HepG2 (cell line): ENCODE results near the gene IFT22. TPM values are rescaled to one million over a fixed set of nuclear protein-coding genes. Genes with fewer than 3 reads are reported as not detected.
A peak's percentile ranks its signal among the peaks of the same experiment; 100 is the strongest.

Experiments used
- CBFB ChIP-seq: sonication (generic); formaldehyde crosslinking; IDR thresholded peaks from 2 replicates; pipeline ENCODE4 v1.4.0; 2020; ENCODE audit warnings: missing genetic modification reagents
- IKZF4 ChIP-seq: sonication (generic); formaldehyde crosslinking; IDR thresholded peaks from 2 replicates; pipeline ENCODE4 v1.5.1; 2020; ENCODE audit warnings: borderline replicate concordance, mild to moderate bottlenecking, low read depth, missing genetic modification reagents; ENCODE audit errors: not compliant biosample characterization
- JDP2 ChIP-seq: sonication (generic); formaldehyde crosslinking; IDR thresholded peaks from 2 replicates; pipeline ENCODE4 v1.8.1; 2022; ENCODE audit warnings: missing genetic modification reagents, borderline replicate concordance
- KDM1A ChIP-seq: IDR thresholded peaks from 2 replicates; pipeline ENCODE4 v1.6.1; 2016; ENCODE audit warnings: missing compliant biosample characterization
- polyA plus RNA-seq, 8 experiments: library from polyadenylated mRNA; depleted of rRNA in 3 of 8; stranded (reverse) in 7 of 8; unstranded in 1 of 8; fragments of >200 nt; fragmentation: Illumina TruSeq in 4 of 8; extraction: Trizol in 4 of 8; gene quantifications; 2 replicates each; pipeline versions ENCODE4 v1.2.1 to v1.2.3, GENCODE V29; 2011 to 2016; ENCODE audit warnings: low read depth in 4 of 8, missing spikeins in 1 of 8, mixed read lengths in 1 of 8; ENCODE audit not compliant: insufficient read depth in 1 of 8
- total RNA-seq, 5 experiments: library from RNA; depleted of rRNA; stranded (reverse); fragments of >200 nt; fragmentation: Illumina TruSeq; extraction: Trizol; gene quantifications; 2 replicates each; pipeline ENCODE4 v1.2.3, GENCODE V29; 2016; ENCODE audit warnings: low read depth in 1 of 5
- TF ChIP-seq, protein P1 (sequence below): sonication (generic); formaldehyde crosslinking; IDR thresholded peaks from one replicate; pipeline ENCODE4 v1.5.1; 2020; ENCODE audit warnings: mild to moderate bottlenecking, missing genetic modification reagents; ENCODE audit errors: not compliant biosample characterization
- TF ChIP-seq, protein P2 (sequence below): sonication (generic); formaldehyde crosslinking; IDR thresholded peaks from 2 replicates; pipeline ENCODE4 v1.5.0; 2020; ENCODE audit warnings: mild to moderate bottlenecking, missing genetic modification reagents
- TF ChIP-seq, protein P3 (sequence below): sonication (generic); formaldehyde crosslinking; IDR thresholded peaks from 2 replicates; pipeline ENCODE4 v1.5.1; 2020; ENCODE audit warnings: mild to moderate bottlenecking, missing genetic modification reagents, borderline replicate concordance

Gene IFT22
- total and polyA plus RNA-seq, 2 of the 13 experiments (the other 11 are each of a cell fraction or from before 2014, with no cell fraction given), result 8.9 to 14.5 TPM

DNA sequence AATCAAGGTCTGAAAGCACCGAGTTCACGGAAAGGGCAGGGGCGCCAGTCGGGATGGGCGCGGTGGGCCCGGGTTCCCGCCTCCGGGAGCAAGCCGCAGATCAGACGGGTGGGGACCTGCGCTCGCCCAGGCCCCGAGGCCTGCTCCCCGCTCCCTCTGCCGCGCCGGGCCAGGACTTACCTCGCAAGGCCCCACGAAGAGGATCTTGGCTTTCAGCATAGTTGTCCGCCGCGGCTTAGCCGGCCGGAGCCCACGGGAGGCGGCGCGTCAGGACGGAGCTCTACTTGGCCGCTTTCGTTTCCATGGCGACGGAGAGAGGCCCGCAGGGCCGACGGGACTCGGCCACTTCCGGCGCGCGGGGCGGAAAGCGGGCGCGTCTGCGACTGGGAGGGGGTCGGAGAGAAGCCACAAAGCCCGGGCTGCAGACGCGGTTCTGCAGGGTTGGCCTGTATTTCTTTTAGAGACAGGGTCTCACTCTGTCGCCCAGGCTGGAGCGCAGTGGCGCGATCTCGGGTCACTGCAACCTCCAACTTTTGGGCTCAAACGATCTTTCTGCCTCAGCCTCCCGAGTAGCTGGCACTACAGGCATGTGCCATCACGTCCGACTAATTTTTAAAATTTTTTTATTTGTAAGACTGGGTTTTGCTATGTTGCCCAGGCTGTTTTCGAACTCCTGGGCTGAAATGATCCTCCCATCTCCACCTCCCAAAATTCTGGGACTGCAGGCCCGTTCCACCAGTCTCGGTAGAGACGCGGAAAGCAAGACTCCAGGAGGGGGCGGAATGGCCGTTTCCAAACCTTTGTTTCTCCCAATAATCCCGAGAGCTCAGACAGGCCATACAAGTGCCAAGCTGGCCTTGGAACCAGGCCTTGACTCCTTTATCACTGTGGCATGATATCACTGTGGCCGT is at the start of gene IFT22 (continued):
- TF ChIP-seq, protein P1, sequence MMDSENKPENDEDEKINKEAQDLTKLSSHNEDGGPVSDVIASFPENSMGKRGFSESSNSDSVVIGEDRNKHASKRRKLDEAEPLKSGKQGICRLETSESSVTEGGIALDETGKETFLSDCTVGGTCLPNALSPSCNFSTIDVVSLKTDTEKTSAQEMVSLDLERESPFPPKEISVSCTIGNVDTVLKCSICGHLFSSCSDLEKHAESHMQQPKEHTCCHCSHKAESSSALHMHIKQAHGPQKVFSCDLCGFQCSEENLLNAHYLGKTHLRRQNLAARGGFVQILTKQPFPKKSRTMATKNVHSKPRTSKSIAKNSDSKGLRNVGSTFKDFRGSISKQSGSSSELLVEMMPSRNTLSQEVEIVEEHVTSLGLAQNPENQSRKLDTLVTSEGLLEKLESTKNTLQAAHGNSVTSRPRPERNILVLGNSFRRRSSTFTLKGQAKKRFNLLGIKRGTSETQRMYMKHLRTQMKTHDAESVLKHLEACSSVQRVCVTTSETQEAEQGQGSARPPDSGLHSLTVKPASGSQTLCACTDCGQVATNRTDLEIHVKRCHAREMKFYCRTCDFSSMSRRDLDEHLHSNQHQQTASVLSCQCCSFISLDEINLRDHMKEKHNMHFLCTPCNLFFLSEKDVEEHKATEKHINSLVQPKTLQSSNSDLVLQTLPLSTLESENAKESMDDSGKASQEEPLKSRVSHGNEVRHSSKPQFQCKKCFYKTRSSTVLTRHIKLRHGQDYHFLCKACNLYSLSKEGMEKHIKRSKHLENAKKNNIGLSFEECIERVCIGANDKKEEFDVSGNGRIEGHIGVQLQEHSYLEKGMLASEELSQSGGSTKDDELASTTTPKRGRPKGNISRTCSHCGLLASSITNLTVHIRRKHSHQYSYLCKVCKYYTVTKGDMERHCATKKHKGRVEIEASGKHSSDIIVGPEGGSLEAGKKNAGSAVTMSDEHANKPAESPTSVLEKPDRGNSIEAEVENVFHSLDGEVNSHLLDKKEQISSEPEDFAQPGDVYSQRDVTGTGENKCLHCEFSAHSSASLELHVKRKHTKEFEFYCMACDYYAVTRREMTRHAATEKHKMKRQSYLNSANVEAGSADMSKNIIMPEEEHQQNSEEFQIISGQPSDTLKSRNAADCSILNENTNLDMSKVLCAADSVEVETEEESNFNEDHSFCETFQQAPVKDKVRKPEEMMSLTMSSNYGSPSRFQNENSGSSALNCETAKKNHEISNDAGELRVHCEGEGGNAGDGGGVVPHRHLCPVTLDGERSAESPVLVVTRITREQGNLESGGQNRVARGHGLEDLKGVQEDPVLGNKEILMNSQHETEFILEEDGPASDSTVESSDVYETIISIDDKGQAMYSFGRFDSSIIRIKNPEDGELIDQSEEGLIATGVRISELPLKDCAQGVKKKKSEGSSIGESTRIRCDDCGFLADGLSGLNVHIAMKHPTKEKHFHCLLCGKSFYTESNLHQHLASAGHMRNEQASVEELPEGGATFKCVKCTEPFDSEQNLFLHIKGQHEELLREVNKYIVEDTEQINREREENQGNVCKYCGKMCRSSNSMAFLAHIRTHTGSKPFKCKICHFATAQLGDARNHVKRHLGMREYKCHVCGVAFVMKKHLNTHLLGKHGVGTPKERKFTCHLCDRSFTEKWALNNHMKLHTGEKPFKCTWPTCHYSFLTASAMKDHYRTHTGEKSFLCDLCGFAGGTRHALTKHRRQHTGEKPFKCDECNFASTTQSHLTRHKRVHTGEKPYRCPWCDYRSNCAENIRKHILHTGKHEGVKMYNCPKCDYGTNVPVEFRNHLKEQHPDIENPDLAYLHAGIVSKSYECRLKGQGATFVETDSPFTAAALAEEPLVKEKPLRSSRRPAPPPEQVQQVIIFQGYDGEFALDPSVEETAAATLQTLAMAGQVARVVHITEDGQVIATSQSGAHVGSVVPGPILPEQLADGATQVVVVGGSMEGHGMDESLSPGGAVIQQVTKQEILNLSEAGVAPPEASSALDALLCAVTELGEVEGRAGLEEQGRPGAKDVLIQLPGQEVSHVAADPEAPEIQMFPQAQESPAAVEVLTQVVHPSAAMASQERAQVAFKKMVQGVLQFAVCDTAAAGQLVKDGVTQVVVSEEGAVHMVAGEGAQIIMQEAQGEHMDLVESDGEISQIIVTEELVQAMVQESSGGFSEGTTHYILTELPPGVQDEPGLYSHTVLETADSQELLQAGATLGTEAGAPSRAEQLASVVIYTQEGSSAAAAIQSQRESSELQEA (CRISPR knock-in tag), result peak; percentile 55
- TF ChIP-seq JDP2 (CRISPR knock-in tag), result no peak
- TF ChIP-seq IKZF4 (CRISPR knock-in tag), result peak; percentile 31
- TF ChIP-seq KDM1A (CRISPR knock-in tag), result no peak
- no peak for TF ChIP-seq CBFB
- TF ChIP-seq, protein P2, sequence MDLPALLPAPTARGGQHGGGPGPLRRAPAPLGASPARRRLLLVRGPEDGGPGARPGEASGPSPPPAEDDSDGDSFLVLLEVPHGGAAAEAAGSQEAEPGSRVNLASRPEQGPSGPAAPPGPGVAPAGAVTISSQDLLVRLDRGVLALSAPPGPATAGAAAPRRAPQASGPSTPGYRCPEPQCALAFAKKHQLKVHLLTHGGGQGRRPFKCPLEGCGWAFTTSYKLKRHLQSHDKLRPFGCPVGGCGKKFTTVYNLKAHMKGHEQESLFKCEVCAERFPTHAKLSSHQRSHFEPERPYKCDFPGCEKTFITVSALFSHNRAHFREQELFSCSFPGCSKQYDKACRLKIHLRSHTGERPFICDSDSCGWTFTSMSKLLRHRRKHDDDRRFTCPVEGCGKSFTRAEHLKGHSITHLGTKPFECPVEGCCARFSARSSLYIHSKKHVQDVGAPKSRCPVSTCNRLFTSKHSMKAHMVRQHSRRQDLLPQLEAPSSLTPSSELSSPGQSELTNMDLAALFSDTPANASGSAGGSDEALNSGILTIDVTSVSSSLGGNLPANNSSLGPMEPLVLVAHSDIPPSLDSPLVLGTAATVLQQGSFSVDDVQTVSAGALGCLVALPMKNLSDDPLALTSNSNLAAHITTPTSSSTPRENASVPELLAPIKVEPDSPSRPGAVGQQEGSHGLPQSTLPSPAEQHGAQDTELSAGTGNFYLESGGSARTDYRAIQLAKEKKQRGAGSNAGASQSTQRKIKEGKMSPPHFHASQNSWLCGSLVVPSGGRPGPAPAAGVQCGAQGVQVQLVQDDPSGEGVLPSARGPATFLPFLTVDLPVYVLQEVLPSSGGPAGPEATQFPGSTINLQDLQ (CRISPR knock-in tag), result no peak
- TF ChIP-seq, protein P3, sequence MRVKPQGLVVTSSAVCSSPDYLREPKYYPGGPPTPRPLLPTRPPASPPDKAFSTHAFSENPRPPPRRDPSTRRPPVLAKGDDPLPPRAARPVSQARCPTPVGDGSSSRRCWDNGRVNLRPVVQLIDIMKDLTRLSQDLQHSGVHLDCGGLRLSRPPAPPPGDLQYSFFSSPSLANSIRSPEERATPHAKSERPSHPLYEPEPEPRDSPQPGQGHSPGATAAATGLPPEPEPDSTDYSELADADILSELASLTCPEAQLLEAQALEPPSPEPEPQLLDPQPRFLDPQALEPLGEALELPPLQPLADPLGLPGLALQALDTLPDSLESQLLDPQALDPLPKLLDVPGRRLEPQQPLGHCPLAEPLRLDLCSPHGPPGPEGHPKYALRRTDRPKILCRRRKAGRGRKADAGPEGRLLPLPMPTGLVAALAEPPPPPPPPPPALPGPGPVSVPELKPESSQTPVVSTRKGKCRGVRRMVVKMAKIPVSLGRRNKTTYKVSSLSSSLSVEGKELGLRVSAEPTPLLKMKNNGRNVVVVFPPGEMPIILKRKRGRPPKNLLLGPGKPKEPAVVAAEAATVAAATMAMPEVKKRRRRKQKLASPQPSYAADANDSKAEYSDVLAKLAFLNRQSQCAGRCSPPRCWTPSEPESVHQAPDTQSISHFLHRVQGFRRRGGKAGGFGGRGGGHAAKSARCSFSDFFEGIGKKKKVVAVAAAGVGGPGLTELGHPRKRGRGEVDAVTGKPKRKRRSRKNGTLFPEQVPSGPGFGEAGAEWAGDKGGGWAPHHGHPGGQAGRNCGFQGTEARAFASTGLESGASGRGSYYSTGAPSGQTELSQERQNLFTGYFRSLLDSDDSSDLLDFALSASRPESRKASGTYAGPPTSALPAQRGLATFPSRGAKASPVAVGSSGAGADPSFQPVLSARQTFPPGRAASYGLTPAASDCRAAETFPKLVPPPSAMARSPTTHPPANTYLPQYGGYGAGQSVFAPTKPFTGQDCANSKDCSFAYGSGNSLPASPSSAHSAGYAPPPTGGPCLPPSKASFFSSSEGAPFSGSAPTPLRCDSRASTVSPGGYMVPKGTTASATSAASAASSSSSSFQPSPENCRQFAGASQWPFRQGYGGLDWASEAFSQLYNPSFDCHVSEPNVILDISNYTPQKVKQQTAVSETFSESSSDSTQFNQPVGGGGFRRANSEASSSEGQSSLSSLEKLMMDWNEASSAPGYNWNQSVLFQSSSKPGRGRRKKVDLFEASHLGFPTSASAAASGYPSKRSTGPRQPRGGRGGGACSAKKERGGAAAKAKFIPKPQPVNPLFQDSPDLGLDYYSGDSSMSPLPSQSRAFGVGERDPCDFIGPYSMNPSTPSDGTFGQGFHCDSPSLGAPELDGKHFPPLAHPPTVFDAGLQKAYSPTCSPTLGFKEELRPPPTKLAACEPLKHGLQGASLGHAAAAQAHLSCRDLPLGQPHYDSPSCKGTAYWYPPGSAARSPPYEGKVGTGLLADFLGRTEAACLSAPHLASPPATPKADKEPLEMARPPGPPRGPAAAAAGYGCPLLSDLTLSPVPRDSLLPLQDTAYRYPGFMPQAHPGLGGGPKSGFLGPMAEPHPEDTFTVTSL (CRISPR knock-in tag), result no peak; the same call in 1 of the 2 replicates
